A549 (cell line): ENCODE data around the gene LCOR.

Experiments
- TF ChIP-seq, protein P1 (sequence below): fragments of 200-600 bp; sonication (generic); IDR thresholded peaks from 2 replicates; pipeline ENCODE4 v1.6.1; 2016; ENCODE audit warnings: antibody characterized with exemption, mild to moderate bottlenecking, moderate library complexity
- TF ChIP-seq, protein P2 (sequence below): fragments of >200 bp; sonication (Bioruptor Twin); formaldehyde crosslinking; IDR thresholded peaks from 3 replicates; pipeline ENCODE4 v1.5.1; 2016
- TF ChIP-seq, protein P3 (sequence below): IDR thresholded peaks from 2 replicates; pipeline ENCODE4 v1.6.1; 2012

- TF ChIP-seq, protein P1, sequence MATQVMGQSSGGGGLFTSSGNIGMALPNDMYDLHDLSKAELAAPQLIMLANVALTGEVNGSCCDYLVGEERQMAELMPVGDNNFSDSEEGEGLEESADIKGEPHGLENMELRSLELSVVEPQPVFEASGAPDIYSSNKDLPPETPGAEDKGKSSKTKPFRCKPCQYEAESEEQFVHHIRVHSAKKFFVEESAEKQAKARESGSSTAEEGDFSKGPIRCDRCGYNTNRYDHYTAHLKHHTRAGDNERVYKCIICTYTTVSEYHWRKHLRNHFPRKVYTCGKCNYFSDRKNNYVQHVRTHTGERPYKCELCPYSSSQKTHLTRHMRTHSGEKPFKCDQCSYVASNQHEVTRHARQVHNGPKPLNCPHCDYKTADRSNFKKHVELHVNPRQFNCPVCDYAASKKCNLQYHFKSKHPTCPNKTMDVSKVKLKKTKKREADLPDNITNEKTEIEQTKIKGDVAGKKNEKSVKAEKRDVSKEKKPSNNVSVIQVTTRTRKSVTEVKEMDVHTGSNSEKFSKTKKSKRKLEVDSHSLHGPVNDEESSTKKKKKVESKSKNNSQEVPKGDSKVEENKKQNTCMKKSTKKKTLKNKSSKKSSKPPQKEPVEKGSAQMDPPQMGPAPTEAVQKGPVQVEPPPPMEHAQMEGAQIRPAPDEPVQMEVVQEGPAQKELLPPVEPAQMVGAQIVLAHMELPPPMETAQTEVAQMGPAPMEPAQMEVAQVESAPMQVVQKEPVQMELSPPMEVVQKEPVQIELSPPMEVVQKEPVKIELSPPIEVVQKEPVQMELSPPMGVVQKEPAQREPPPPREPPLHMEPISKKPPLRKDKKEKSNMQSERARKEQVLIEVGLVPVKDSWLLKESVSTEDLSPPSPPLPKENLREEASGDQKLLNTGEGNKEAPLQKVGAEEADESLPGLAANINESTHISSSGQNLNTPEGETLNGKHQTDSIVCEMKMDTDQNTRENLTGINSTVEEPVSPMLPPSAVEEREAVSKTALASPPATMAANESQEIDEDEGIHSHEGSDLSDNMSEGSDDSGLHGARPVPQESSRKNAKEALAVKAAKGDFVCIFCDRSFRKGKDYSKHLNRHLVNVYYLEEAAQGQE, result no peak
- TF ChIP-seq, protein P2, sequence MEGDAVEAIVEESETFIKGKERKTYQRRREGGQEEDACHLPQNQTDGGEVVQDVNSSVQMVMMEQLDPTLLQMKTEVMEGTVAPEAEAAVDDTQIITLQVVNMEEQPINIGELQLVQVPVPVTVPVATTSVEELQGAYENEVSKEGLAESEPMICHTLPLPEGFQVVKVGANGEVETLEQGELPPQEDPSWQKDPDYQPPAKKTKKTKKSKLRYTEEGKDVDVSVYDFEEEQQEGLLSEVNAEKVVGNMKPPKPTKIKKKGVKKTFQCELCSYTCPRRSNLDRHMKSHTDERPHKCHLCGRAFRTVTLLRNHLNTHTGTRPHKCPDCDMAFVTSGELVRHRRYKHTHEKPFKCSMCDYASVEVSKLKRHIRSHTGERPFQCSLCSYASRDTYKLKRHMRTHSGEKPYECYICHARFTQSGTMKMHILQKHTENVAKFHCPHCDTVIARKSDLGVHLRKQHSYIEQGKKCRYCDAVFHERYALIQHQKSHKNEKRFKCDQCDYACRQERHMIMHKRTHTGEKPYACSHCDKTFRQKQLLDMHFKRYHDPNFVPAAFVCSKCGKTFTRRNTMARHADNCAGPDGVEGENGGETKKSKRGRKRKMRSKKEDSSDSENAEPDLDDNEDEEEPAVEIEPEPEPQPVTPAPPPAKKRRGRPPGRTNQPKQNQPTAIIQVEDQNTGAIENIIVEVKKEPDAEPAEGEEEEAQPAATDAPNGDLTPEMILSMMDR, result no peak
- TF ChIP-seq, protein P3, sequence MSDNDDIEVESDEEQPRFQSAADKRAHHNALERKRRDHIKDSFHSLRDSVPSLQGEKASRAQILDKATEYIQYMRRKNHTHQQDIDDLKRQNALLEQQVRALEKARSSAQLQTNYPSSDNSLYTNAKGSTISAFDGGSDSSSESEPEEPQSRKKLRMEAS, result no peak
These were observed 25.4 kb downstream of the LCOR start for GRCh38 chr10:96857301-96858012.
